ENCODE data around the gene KIF18B.

GRCh38 chr17:44920565-44920940 is 27.0 kb downstream of the KIF18B start:
- TF ChIP-seq EP300 (IDR thresholded peaks at IDR 0.05): no peak
- no peak for TF ChIP-seq CTCF (IDR thresholded peaks at IDR 0.05)
- no peak for TF ChIP-seq POLR2AphosphoS5 (IDR thresholded peaks at IDR 0.05)
- no peak for TF ChIP-seq POLR2A (IDR thresholded peaks at IDR 0.05)
